Activated CD4-positive, alpha-beta T cell treated with anti-CD3 and anti-CD28 coated beads, Interleukin-2, amount 50 U/mL, for 4 hours (primary cell): ENCODE measurements around the gene TINAG.

Experiments
- DNase-seq, 2 experiments: peaks; one replicate each; pipeline ENCODE4 v3.0.0-alpha.2; 2020

The TINAG gene, protein sequence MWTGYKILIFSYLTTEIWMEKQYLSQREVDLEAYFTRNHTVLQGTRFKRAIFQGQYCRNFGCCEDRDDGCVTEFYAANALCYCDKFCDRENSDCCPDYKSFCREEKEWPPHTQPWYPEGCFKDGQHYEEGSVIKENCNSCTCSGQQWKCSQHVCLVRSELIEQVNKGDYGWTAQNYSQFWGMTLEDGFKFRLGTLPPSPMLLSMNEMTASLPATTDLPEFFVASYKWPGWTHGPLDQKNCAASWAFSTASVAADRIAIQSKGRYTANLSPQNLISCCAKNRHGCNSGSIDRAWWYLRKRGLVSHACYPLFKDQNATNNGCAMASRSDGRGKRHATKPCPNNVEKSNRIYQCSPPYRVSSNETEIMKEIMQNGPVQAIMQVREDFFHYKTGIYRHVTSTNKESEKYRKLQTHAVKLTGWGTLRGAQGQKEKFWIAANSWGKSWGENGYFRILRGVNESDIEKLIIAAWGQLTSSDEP

DNA sequence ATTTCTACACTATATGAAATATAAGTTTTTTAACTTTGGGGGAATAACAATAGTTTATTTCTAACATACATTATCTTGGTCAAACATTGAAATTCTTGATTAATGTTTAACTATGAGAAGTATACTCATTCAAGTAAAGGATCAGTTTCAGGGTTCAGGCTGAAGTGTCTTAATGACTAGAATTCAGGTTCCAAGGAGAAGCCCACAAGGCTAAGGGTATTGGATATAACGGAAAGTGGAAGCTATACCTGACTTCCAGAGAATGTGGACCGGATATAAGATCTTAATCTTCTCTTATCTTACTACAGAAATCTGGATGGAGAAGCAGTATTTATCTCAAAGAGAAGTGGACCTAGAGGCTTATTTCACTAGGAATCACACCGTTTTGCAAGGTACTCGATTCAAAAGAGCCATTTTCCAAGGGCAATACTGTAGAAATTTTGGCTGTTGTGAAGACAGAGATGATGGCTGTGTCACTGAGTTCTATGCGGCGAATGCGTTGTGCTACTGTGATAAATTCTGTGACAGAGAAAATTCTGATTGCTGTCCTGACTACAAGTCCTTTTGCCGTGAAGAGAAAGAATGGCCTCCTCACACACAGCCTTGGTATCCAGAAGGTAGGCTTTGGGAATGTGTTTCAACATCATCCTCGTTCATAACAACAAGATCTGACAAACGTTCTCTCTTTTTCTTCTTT, at the start of gene TINAG:
Gene TINAG (plus strand): TSS at position 153 of the 697 bp plus-strand sequence. CDS start 110 bp downstream, at position 263.
- DNase-seq: no peak

DNA sequence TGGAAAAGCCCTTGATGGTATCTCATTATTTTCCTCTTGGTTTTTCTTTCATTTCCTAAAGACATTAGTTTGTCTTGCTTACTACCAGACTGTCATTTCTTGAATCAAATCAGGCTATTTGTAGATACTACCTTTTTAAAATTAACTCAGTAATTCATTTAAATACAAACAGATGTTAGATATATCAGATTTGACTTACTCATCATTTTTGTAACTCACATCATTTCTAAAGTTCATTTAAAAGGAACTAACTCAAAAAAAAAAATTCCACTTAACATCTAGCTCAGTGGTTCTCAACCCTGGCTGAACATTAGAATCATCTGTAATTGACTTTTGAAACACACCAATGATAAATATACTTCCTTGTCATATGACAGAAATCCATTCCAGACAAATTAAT, 48.2 kb upstream of the TINAG start:
- no peak for DNase-seq

DNA sequence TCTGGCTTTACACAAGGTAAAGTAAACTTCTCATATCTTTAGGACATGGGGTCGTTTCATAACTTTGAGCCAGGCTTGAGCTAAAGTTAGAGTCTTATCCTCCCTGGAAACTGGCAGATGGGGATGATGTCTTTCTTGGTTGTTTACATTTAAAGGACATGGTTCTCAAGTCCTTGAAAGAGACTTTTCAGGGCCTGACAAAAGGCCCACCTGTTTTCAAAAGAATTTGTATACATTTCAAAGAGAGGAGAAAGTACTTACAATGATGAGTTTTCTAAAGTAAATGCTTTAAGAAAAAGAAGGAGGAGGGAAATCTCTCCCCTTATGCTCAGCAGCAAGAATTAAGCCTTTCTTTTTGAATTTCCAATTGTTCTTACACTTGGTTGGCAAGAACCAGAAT, 45.7 kb upstream of the TINAG start:
- DNase-seq: no peak

DNA sequence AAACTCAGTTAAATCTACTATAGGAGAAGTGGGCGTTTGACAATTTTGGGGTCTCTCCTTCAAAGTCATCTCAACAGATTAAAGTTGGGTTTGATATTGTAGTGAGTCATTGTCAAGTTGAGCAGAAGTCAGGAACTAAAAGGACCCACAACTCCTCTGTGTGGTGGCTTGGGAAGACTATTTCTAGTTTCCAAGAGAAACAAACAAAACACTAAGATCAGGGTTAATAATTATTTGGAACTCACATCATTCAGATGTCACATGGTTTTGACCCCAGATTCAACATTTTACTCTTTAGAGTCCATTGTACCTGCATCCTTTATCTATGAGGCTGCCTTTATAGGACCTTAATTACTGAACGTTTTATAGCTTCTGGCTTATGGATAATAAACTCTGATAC, 45.3 kb upstream of the TINAG start:
- no peak for DNase-seq

DNA sequence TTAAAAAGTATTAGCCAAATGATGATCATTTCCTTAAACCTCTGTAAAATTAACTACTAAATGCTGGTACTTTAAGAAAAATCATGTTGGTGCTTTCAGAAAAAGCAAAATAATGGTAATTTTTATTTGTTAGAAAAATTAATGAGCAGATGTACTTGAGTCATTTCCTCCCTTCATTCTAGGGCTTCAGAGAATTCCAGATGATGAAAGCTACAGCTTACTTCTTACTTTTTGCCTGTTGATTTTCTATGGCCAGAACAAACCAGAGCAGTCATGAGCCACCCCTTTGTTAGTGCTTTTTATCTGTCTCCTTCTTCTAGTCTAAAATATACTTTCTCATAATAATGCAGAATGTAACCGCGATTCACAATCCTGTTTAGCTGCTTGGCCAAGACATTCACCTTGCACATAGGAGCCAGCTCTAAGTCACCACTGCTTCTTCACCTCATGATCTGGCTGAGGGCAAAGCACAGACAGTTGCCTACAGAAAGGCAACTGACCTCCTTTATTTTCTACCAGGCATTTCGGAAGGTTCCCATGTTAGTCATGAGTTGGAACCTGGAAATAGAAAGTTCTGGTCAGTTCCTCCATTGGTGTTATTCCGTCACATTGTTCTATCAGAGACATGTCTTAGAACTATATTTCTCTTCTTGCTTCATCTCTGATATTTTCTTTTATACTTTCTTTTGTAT, 43.5 kb upstream of the TINAG start:
- DNase-seq: no peak

DNA sequence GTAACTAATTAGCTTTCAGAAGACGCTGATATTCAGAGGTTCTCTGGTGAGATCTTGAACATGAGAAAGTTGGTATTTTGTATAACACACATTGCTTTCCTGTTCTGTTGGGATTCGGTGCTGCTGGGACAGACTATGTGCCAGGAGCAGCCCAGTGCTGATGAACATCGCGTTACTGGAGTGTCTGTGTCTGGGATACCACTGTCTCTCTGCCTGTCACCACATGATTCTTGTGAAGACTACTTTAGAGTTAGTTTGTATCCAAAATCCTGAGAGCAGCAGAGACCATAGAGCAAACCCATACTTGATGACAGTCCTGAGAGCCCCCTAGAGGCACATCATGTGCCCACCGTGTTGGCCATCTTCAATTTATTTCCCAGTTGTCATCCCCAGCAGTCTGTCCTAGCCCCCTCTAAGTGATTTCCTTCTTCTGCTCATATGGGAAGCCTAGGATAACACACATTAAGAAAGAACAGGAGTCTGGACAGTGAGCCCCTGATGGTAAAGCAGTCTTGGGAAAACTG, 41.8 kb upstream of the TINAG start:
- no peak for DNase-seq

DNA sequence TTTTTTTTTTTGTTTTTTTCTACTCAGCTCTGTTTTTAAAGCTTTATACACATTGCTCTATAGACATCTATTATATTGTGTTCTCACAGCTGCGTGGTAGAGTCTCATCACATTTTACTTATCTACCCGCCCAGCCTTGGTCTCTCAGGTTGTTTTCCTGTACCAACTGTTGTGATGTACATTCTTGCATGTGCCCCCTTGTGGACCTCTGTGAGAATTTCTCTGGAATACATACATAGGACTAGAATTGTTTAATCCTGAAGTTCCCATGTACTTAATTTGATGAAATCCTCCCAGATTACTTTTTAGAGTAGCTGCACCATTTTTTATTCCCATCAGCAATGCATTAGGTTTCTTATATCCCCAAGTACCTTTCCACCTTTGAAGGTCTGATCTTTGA, 40.4 kb upstream of the TINAG start:
- DNase-seq: no peak

DNA sequence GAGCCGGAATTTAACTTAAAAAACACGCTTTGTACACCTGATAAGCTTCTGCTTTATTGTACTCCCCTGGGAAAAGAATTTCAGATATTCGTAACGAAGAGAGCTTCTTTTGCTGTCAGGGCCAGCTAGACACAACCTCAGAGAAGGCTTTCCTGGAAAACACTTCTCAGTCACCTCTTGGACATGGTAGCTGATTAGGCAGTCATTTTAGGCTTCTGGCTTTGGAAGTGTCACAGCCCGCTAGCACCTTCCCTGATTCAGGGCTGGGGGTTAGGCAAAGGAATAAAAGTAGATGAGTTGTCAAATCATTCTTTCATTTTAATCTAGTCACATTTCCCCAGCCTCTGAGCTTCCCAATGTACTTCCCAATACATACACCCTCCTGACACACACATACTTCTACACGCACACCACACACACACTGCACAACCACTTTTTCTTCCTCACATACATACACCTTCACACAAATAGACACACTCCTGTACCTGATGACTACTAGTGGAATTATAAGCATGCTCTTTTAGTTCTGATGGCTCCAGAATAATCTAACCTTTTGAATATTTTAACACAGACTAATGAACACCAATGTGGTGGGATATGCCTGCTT, 34.9 kb upstream of the TINAG start:
- DNase-seq: no peak

DNA sequence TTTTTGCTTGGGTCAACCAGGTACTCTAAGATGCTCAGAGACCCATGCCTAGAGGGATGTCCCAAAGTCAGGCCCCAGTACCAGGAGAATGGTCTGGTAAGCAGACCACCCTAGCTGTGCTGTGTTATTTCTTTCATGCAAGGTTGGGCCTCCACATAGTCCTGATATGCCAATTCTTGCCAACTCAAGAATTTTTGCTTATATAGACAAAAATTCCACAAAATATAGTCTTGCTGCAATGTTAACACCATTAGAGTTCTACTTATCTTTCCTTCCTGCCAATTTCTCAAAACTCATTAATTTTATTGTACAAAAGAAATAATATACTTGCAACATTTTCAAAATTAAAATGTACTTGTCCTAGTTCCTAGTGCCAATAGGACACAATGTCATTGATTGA, 33.9 kb upstream of the TINAG start:
- no peak for DNase-seq

DNA sequence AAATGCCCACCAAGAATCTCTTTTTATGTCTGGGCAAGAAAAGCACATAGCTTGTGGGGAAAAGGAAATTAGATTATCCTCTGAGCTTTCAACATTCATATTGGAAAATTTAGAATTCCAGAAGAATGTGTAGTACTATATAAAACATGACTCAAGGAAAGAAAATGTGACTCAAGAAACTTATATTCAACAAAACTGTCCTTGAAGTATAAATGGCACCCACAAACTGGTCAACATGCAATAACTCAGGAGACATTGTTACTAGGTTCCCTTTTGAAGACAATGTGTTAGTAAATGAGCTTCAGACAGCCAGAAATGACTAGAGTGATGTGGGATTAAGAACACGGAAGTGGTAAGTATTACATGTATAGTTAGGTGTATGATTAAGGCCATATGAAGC, 26.1 kb upstream of the TINAG start:
- no peak for DNase-seq

DNA sequence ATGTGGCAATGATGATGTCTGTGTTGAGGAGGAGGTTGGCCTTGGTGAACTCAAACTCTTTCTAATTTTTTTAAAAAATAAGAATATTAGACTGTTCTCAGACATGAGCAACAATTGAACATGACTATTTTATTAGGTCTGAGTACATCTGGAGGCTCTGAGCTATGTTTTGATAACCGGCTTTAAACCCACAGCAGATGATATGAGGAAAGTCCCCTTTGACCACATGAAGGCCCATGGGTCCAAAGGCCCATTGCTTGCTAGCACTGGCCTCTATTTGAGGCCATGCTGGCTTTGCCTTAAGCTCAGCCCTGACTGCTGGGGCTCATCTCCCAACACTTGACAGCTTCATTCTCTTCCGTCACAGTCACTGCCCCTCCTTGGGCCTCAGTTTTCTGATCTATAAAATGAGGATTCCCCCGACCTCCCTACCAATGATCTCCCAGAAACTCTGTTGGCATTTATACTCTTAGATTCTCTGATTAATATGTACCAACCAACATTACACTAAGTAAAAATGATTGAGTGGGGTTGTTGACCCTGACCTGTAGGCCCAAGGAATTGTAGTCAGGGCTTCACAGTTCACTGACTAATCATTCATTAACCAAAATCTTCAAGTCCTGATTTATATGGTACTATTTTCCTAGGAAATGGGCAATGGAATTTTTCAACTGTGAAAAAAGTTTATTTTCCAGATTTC, 23.9 kb upstream of the TINAG start:
- no peak for DNase-seq

DNA sequence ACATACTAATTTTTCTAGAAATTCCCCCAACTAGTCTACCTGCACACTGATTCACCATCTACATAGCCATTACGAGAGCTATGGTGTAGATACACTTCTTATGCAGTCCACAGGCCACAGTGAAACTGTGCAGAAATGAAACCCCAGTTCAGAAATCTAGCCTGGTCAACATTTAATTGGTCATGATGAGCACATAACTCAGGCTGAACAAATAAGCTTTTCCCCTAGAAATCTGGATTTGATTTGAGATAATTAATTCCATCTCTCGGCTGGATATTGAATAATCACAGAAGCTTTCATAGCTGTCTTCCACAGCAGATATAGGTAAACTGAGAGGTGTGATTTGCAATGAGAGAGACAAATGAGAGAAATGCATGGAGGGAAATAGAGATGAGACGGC, 22.6 kb upstream of the TINAG start:
- no peak for DNase-seq

DNA sequence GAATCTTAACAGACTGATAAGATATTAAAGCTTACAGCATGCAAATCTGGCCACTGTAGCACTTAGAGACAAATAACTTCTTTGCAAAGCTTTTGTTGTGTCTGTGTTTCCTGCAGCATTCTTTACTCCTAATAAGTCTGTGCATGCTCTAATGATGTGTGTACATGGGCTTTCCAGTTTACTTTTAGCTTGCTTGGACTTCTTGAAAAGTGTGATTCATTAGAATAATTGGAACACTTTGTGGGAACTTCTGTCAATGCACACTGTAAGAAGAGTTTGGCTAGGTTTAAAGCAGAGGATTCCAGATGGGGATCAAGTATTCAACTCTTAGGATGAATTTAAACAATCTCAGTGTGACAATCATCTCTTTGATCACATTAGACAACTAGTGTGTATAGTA, 22.1 kb upstream of the TINAG start:
- DNase-seq: no peak

DNA sequence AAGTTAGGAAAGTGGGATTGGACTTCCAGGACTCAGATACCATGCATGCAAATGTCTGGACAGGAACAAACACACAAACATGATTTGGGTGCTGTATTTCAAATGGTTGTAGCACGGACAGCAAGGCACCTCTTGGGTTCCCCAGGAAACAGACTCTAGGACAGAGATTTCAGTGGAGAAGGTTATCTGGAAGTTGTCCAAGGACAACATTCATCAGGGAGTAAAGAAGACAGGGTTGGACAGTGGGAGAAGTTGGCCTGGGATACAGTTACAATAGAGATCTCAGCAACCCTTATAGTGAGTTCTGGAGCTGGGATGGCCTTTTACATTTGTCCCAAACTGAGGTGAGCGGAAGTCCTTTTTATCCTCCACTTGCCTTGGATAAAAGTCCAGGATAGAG, 19.8 kb upstream of the TINAG start:
- DNase-seq: no peak

DNA sequence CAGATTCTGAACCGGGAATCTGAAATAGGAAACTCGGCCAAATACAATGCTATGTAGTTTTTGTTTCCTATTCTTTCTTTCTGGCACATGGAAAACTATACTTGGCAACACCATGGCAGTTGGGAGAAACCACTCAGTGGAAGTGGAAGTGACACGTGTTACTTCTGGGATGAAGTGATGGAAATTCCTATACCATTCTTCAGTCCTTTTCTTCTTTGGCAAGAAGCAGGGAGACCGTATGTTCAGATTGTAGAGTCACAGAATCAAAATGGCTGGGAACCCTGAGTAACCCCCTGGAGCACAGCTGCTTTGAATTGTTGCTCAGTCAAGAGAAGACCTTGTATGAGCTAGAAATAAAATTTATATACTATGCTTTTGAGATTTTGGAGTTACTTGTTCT, 18.8 kb upstream of the TINAG start:
- DNase-seq: no peak

DNA sequence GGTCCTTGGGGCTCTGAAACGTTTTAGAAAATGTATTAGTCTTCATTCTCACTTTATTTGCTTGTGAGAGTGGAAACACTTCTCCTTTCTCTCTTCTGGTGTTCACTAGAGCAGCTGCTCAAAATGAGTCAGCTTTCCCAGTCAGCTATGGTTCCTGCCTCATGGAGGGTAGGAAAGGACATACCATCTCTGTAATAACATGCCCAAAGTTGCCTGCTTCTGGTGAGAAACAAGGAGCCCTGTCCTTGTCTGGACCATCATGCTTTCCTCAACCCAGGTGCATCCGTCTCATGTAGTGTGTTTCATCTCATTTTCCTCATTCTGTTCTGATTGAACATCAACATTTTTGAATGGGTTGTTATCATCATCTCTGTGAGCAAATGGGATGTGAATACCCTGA, 17.1 kb upstream of the TINAG start:
- DNase-seq: no peak

DNA sequence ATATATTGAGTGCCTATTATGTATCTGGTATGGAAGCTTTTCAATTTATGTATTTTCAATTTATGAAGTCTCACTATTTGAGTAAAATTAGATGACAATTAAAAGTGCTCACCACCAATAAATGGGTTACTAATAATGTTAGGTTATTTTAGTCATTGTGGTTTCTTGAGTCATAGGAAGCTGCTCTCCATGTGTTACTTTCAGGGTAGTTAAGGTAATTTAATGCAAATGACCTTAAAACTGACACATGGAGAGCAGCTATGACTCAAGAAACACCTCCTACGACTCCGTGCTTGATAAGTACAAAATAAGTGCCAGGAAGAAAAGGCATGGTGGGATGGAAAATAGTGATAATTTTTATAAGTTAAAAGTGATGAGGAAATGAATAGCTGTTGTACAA, 16.5 kb upstream of the TINAG start:
- DNase-seq: no peak

DNA sequence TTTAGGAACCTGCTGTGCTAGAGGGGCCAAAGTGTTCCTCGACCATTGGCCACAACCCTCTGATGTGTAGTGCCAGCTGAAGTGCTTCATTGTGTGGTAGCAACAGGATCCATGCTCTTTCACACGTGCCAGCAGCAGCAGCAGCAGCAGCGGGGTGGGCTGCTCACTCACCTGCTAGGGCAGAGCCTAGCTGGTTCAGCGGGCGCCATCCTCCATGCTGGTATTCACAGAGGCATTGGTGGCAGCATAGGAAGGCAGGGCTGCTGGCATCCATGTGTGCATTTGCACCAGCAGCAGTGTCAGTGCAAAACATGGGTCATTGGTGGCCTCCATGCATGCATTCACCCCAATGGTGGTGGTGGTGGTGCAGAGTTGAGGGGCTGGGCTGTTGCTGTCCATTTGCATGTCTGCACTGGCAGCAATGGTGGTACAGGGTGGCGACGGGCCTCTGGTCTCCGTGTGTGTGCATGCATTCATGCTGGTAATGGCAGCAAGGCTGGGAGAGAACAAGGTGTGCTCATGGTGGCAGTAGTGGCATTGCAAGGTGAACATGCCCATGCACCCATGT, 13.2 kb upstream of the TINAG start:
- no peak for DNase-seq

DNA sequence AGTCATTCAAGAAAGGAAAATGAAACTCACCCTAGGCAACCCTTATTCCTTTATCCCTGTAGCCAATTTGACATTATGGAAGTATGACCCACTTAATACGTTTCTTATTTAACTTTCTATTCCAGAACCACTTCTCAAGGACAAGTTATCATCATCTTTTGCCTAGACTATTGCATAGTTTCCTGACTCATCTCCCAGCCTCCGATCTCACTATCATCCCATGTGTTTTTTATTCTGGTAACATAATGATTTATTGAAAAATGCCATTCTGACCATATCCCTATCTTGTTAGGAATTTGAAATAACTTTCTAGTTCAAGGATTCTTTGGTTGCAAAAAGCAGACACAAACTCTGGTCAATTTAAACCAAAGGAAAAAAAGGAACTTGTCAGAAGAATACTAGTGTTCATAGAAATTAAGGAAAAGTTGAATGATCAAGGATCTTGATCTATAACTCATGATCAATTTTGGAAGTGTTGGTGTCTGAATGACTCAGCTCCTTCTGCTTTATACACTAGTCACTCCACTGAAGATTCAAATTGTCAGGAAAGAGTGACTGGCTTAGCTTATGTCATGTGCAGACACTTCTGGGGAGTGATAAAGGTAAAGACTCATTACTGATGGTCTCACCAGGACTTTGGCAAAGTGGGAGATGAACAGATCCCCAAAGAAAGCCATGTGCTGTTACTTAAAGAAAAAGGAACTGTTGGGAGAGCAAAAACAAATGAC, 8.5 kb upstream of the TINAG start:
- DNase-seq: no peak

DNA sequence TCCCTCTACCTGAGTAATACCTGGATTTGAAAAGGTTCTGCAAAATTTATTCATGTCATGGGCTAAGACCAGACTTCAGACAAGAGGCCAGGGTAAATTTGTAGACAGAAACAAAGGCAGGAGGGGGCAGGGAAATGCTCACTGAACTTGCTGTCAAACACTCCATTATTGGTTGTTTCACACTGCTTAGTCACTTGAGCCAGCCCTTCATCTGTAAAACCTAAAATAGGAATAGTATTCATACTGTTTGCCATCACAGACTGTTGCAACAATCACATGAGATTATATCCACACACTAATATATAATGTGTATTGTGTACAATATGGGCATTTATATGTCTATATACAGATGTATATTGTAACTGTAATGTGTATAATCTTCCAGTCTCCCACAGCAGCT, 6.5 kb upstream of the TINAG start:
- DNase-seq: no peak

DNA sequence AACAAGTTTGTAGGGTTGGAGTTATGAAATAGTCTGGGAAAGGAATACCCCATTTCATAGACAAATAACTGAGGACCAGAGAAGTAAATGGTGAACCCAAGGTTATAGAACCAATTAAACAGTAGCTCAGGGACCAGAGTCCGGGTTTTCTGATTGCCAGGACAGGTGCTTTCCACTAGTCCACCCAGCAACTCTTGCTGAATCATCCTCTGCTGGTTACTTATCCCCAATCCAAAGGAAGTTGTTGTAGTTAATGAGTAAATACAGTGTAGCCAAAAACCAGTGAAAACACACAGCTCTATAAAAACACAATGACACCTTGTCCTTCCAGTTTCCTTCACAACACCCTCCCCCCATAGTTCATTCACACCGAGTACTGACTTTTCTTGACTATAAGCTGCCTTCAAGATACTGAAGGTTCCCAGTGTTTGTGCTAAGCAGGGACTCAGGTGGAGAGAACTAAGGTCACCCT, 766 bp upstream of the TINAG start:
- no peak for DNase-seq

DNA sequence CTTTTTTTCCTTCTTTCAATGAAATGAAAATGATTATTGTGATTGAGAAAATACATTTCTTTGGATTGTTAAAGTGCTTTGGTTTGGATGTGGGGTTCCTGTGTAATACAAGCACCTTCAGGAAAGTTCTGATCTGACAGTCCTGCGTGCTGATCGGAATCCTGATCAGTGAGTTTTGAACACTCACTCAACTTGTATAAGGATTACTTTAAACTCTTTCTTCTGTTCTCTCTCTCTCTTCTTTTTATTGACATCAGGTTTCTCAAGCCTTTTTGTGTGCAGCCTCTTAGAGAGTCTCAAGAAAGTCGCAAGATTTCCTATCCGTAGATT, 710 bp downstream of the TINAG start:
- DNase-seq: no peak
